GM19238 (cell line): ENCODE data around the gene BARX1.
"Not testable (repeated sequence)": the region's sequence is repeated elsewhere in the genome, so short reads cannot be mapped to it uniquely, and the experiment has no call there.

Source experiments
- DNase-seq: peaks from one replicate; pipeline ENCODE4 v3.0.0; 2011; ENCODE audit warnings: low spot score; ENCODE audit not compliant: insufficient read length

Gene BARX1

DNA sequence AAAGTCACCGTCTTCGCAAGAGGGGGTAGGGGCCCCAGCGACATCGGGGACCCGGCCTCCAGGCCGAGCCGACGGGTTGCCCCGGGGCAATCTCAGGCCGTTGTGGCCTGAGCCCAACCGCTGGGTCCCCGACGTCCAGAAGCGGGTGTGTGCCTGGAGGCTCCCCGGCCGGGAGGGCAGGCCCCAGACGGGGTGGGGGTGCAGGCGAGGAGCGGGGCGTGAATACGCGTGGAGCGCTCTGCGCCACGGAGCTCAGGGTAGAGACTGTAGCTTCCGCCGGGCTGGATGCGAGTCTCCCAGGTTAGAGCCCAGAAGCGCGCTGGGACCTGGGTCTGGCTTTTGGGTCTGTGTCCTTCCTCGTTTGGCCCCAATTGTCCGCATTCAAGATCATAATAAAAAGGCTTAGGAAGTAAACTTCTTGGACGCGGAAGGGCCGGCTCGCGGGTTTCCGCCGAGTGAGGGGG is 3.5 kb downstream of the BARX1 start:
- DNase-seq = no peak

DNA sequence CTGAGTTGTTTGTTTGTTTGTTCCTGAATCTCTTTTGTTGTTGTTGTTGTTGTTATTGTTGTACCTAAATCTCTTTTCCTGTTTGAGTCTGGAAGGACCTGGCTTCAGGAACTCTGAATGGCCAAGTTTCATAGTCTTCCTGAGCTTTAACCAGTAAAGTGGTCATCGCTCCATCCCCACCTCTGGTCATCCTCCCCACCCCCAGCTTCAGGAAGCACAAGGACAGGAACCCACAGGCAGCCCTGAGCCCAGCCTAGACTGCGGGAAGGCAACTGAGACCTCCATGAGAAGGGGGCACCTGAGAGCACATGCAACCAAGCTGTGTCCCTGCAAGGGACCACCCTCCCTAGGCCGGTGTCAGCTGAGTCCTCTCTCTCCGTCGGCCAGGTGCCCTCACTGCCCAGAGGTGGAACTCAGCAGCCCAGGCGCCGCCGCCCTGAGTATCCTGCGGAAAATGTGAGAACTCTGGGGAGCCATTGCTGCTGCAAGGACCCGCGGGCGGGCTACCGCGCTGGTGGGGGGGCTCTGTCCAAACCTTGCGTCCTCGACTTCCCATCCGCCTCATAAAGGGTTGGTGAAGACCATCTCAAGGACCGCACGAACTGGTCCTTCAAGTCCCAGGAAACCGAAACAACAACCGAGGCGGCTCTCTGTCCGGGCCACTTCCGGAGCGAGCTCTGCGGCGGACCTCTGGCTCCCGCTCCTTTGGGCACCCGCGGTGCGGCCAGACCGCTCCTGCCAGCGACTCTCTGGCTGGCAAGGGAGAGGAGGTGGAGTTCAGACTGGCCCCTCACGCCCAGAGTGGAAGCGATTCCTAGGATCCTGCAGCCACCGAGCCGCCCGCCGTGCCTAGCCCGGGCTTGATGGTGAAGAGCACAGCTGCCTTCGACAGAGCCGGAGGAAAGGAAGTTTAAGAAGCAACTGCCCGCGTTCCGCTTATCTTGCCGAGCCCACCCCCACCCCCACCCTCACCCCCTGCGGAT is 4.2 kb downstream of the BARX1 start:
- DNase-seq = no peak

DNA sequence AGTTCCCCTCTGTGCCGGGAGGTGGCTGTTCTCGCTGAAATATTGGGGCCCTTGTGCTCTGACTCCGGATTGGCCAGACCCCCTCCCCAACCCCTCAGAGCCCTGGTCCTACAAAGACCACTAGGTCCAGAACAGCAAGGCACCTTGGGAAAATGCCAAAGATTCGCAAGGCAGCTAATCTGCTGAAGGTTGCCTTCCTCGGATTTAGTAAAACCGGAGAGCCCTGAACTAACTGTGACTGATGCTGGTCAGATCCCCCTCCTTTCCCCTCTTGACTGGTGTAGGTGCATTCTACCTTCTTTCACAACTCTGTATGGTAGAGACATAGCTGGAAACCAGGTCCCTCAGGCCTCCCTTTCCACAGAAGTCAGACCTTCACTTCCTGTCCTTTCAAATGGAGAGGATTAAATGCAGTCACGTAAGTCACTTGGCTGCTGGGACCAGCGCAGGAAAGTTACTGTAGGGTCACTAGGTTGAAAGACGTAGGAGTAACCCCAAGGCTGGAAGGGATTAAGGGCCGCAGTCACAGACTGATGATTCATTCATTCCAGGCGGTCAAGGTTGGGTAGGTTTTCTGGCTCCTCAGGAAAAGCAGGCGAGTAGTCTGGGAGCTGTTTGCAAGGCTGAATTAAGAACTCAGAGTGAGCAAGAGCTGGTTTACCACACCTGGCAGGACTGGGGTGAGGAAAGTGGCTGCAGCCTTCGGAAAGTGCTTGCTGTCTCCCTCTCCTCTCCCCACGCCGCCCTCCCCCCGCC is 5.3 kb downstream of the BARX1 start:
- DNase-seq = no peak

DNA sequence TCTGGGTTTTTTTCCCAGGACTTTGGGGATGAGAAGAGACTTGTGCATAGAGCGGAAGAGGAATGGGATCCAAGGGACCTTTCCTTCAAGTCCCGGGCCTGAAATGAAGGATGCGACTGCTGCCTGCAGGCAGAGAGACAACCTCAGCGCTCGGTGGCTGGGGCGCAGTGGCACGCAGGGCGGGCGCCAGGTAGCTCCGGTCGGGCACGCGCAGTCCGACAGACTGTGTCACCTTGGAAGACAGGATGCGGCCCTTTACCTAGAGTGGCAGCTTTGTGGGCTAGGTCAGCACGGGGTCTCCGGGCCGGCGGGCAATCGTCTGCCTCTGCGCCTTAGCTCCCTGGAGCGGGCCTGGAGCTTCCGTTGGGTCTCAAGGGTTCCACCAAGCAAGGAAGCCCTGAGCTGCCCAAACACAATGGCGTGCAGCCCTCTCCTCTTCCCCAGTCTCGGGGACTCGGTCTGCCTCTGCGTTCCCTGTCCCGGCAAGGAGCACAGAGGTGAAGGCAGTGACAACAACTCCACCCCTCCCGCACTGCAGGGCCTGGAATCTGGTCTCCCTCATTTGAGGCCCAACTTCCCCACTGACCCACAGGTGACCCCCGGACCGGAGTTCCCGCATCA is 6.0 kb downstream of the BARX1 start:
- no peak for DNase-seq

DNA sequence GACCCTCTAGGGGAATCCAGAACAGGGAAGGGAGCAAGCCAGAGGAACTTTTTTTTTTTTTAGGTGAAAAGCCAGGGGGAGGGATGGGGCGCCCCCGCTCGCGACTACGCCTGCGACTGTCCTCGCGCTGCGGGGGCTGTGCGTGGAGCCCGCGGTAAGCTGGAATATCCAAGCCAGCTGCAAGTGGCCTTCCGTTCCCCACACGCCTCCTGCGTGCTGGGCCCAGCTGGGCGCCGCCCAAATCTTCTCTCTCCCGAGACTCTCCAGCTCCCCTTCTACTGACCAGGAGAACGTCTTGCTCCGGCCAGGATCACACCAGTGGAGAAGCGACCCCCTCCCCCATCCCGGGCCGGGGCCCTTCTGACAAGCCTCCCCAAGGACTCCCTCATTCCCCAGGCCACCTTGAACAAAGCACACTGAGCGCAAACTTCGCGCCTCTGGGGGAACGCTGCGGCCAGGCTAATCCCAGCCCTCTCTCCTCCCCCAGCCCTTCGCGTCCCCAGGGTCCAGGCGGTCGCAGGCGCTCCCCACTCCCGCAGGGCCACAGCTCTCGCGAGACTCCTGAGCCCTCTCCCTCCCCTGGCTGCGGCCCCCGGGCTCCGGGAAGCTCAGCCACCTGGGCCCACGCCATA is 6.6 kb downstream of the BARX1 start:
- DNase-seq = no peak

DNA sequence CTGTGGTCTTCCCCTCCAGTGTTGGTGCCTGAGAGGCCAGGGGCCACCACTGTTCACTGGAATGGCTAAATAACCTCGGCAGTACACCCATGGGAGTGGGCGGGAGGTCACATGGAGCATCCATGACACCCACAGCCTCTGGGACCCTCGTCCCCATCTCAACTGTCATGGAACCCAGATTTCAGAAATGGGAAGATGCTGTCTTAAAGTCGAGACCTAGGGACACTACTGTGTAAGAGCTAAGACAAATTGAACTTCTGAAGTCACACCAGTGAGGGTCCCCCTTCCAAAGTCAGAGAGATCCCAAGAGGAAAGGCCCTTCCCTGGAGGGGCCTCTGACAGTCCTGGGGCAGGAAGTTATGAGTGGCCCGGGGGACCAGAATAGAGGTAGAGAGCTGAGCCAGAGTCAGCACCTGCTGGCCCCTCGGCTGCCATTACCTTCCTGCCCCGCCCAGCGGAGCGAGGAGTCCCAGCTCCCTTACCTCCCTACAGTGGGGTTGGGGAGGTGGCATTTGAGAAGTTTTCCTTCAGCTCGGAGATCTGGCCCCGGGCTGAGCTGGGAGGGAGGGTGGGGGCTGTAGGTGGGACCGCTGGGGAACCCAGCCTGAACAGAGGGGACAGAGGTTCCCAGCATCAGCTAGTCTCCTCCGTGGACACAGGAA is 7.6 kb downstream of the BARX1 start:
- DNase-seq = no peak

- DNase-seq = no peak
These were observed 8.8 kb downstream of the BARX1 start for GRCh38 chr9:93946338-93946712.

DNA sequence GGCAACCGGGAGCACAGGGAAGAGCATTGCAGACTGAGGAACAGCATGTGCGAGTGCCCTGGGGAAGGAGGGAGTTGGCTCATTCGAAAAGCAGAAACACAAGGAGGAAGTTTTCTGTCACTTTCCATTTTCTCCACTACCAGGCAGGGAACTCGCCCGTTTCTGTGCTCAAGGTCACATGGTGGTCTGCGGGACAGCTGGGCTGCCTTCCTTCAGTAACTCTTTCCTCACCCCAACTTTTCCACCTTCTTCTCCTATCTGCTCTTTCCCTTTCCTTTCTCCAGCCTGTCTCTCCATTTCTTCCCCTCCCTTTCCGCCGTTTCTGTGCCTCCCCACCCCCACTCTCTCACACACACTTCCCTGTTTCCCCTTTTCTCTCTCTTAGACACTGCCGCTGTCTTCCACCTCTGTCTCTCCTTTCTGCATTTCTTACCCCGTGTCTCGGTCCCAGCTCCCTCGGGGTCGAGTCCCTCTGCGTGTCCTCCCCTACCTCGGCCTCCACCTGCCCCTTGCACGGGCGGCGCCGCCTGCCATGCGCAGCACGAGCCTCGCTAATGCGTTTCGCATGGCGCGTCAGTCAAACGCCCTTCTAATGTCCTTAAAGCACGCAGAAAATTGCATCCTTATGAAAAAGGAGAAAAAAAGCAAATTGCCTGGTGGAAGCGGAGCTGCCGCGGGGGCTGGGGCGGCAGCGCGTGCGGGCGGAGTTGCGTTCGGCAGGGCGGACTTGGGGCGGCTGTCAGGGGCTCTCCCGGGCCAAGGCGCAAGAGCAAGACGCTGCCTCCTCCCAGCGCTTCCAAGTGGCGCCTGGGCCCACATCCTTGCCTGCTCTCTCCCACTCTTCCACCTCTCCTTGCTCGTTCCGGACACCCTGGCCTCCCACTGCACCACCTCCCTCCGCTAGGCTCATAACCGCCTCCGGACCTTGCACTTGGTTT is 9.5 kb downstream of the BARX1 start:
- DNase-seq = no peak

DNA sequence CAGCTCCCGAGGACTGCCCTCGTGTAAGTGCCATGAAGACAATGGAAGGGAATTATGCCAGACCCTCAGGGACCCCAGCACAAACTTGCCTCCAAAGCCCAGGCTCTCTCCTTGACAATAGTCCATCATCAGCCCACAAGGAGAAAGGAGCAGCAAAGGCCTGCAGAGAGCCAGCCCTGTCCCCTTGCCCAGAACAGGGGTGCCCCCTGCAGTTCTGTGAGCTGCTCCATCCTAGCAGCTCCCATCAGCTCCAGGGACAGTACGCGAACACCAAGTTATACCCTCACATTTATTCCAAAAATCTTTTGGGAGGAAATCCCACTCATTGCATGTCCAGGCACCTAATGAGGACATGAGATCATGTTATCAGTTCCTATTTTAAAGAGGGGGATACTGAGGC is 11.1 kb downstream of the BARX1 start:
- DNase-seq = no peak

- DNase-seq = no peak
These were observed 13.0 kb downstream of the BARX1 start for GRCh38 chr9:93942161-93942560.

DNA sequence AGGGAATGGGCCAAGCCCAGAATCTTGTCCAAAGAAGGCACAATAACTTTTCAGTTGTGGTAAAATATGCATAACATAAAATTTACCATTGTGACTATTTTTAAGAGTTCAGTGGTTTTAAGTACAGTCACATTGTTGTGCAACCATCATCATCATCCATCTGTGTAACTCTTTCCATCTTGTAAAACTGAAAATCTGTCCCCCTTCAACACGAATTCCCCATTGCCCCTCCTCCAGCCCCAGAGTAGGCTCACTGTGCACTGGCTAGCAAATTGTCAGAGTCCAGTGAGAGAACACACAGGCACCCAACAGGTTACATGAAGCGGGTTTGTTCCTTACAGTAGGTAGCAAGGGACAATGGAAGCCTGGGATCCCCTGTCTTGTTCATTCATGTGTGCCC is 13.7 kb downstream of the BARX1 start:
- no peak for DNase-seq

DNA sequence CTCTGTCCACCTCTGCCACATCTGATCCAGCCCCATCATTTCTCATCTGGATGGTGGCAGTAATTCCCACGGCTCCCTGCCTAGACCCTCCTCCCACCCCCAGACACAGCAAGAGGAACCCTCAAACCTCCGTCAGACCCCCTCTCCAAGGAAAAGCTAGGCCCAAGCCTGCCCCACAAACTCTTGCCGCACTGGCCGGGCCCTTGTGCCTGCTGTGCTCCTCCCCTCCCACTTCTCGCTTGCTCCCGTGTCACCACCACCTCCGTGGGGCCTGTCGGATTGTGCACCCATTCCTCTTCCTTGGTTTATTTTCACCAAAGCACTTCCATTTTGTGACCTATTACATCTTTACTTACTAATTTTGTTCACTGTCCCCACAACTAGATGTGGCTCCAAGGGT is 14.2 kb downstream of the BARX1 start:
- DNase-seq = no peak

DNA sequence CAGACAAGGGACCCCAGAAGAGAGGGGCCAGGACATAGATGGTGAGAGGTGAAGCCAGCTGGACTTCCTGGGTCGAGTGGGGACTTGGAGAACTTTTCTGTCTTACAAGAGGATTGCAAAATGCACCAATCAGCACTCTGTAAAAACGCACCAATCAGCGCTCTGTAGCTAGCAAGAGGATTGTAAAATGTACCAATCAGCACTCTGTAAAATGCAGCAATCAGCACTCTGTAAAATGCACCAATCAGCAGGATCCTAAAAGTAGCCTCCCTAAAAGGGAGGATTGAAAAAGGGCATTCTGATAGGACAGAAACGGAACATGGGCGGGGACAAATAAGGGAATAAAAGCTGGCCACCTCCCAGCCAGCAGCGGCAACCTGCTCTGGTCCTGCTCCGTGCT is 15.6 kb downstream of the BARX1 start:
- not testable (repeated sequence) for DNase-seq

- no peak for DNase-seq
These were observed 18.0 kb downstream of the BARX1 start for GRCh38 chr9:93937193-93937592.

DNA sequence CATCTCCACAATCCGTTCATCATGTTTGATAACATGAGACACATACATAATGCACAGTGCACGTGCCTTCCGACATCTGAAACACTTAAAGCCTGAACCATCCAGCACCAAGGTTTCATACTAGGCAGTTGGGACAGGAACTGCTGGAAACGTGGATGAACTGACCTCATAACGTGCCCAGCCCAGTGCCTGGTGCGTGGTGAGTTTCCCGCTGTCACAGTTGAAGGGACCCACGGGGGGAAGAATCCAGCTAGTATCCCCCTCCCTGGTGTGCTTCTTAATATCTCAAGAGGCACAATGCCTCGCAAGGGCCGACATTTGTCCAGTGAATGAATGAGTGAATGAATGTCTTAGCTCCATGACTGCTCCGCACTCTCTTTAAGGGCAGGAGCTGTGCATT is 23.2 kb downstream of the BARX1 start:
- DNase-seq = no peak

GRCh38 chr9:93930070-93930469 is 25.1 kb downstream of the BARX1 start:
- no peak for DNase-seq

- no peak for DNase-seq
These were observed 25.9 kb downstream of the BARX1 start for GRCh38 chr9:93929231-93929630.

DNA sequence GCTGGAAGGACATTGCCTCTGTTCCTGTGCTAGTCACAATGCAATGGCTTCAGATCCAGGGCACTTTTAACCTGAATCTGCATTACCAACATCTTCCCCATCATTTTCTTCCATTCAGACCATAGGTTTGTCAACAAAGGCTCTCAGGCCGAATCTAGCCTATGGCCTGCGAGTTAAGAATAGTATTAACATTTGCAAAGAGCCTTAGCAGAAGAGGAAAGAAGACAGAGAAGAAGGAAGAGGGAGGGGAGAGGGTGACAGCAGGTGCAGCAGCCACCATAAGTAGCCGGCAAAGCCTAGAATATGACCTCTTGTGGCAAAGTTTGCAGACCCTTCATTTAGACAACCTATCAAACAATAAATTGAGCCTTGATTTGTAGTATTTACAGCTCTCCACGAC is 32.6 kb downstream of the BARX1 start:
- no peak for DNase-seq

- DNase-seq = no peak
These were observed 34.9 kb downstream of the BARX1 start for GRCh38 chr9:93920131-93920800.
